Endothelial cell of umbilical vein (primary cell): ENCODE data around the gene MINK1. TPM values are rescaled to one million over a fixed set of nuclear protein-coding genes. Genes with fewer than 3 reads are reported as not detected.

Experiments
- BruUV-seq: library from RNA; stranded (reverse); fragments of 400-500 nt; replicated peaks from 2 replicates; lab custom pipeline; 2021; lab: Mats Ljungman, UMichigan
- CTCF ChIA-PET: fragments of 300-600, 350-600 bp; sonication (Branson Sonifier 250); formaldehyde crosslinking; loops from one replicate; lab custom pipeline; 2021; ENCODE audit warnings: antibody characterized with exemption, inconsistent platforms; lab: Charles Lee
- POLR2A ChIA-PET: fragments of 300-600, 350-600 bp; sonication (Branson Sonifier 250); formaldehyde crosslinking; loops from one replicate; lab custom pipeline; 2021; ENCODE audit warnings: antibody characterized with exemption, inconsistent platforms; lab: Charles Lee
- DNase-seq: peaks from one replicate; pipeline ENCODE4 v3.0.0-alpha.2; 2011; ENCODE audit warnings: low read depth, low spot score
- FAIRE-seq: peaks from 2 replicates; lab custom pipeline; 2011; peaks lifted over from hg19 to GRCh38; lab: Jason Lieb, UNC
- H2AFZ ChIP-seq: 2 replicates; pipeline ENCODE4 v1.6.0; 2012; ENCODE audit warnings: low read depth, low read length, control low read depth, inconsistent platforms
- H3K27ac ChIP-seq: 2 replicates; pipeline ENCODE4 v1.5.1; 2011; ENCODE audit warnings: low read depth, mild to moderate bottlenecking, control low read depth, low read length, moderate library complexity; ENCODE audit not compliant: insufficient read depth
- H3K27me3 ChIP-seq, 2 experiments: 2 replicates each; pipeline versions ENCODE4 v1.6.0 to v1.6.1; 2011; ENCODE audit warnings: low read length in 2 of 2, mixed read lengths in 1 of 2; ENCODE audit not compliant: control insufficient read depth in 2 of 2, insufficient read depth in 2 of 2
- H3K36me3 ChIP-seq, 2 experiments: 2 replicates in 1 of 2; 3 replicates in 1 of 2; pipeline ENCODE4 v1.5.1; 2011; ENCODE audit warnings: low read length in 2 of 2, mild to moderate bottlenecking in 1 of 2, moderate library complexity in 1 of 2; ENCODE audit not compliant: control insufficient read depth in 2 of 2, insufficient read depth in 2 of 2; ENCODE audit errors: extremely low read depth in 1 of 2
- H3K4me1 ChIP-seq: 3 replicates; pipeline ENCODE4 v1.5.1; 2011; ENCODE audit warnings: mild to moderate bottlenecking, low read length; ENCODE audit not compliant: control insufficient read depth, insufficient read depth; ENCODE audit errors: extremely low read depth
- H3K4me2 ChIP-seq: 2 replicates; pipeline ENCODE4 v1.6.1; 2011; ENCODE audit warnings: low read length, control low read depth, mixed read lengths; ENCODE audit not compliant: insufficient read depth
- H3K4me3 ChIP-seq, 3 experiments: fragments of 200-600 bp in 1 of 3; sonication (generic), shearing (Covaris generic) in 1 of 3; replicated peaks in 1 of 3; 2 replicates each; pipeline ENCODE4 v1.5.1; 2011 to 2016; ENCODE audit warnings: control low read depth in 3 of 3, low read length in 3 of 3, mild to moderate bottlenecking in 2 of 3, inconsistent platforms in 1 of 3, low read depth in 1 of 3, moderate library complexity in 1 of 3; ENCODE audit not compliant: insufficient read depth in 1 of 3
- H3K79me2 ChIP-seq: 2 replicates; pipeline ENCODE4 v1.6.0; 2012; ENCODE audit warnings: low read length, inconsistent platforms; ENCODE audit not compliant: control insufficient read depth, insufficient read depth
- H3K9ac ChIP-seq: replicated peaks from 2 replicates; pipeline ENCODE3; 2011; ENCODE audit warnings: low read length, control low read depth; ENCODE audit not compliant: insufficient read depth; ENCODE audit errors: extremely low read depth
- H3K9me1 ChIP-seq: replicated peaks from 3 replicates; pipeline ENCODE4 v1.6.0; 2011; ENCODE audit warnings: mild to moderate bottlenecking, low read length; ENCODE audit not compliant: control insufficient read depth, insufficient read depth; ENCODE audit errors: extremely low read depth
- H3K9me3 ChIP-seq: replicated peaks from 2 replicates; pipeline ENCODE4 v1.5.1; 2012; ENCODE audit warnings: low read length, inconsistent platforms; ENCODE audit not compliant: control insufficient read depth, insufficient read depth
- H4K20me1 ChIP-seq: replicated peaks from 2 replicates; pipeline ENCODE3; 2011; ENCODE audit warnings: mild to moderate bottlenecking, low read length; ENCODE audit not compliant: control insufficient read depth, insufficient read depth; ENCODE audit errors: extremely low read depth
- EZH2 ChIP-seq: IDR thresholded peaks from 2 replicates; pipeline ENCODE4 v1.6.1; 2012; ENCODE audit warnings: borderline replicate concordance, low read depth, mild to moderate bottlenecking, moderate library complexity, low read length, inconsistent platforms; ENCODE audit not compliant: severe bottlenecking
- FOS ChIP-seq: IDR thresholded peaks from 2 replicates; pipeline ENCODE4 v1.6.1; 2011; ENCODE audit warnings: mild to moderate bottlenecking, low read length, moderate library complexity, borderline replicate concordance; ENCODE audit not compliant: insufficient read depth
- GATA2 ChIP-seq: IDR thresholded peaks from 2 replicates; pipeline ENCODE4 v1.7.0; 2011; ENCODE audit warnings: low read depth, mild to moderate bottlenecking, moderate library complexity, mixed read lengths, low read length; ENCODE audit not compliant: insufficient read length, insufficient read depth
- JUN ChIP-seq: IDR thresholded peaks from 2 replicates; pipeline ENCODE4 v1.6.1; 2011; ENCODE audit warnings: borderline replicate concordance, low read depth; ENCODE audit not compliant: insufficient read length, insufficient read depth
- MYC ChIP-seq: IDR thresholded peaks from one replicate; pipeline ENCODE4 v1.6.1; 2011; ENCODE audit warnings: mild to moderate bottlenecking, low read depth, low read length
- POLR2A ChIP-seq: IDR thresholded peaks from 2 replicates; pipeline ENCODE4 v1.6.1; 2012; ENCODE audit warnings: low read depth, mild to moderate bottlenecking, control low read depth, low read length
- POLR2AphosphoS5 ChIP-seq: IDR thresholded peaks from 2 replicates; pipeline ENCODE4 v1.6.1; 2012; ENCODE audit warnings: low read depth, mild to moderate bottlenecking, control low read depth, low read length, moderate library complexity; ENCODE audit not compliant: insufficient read depth
- dilution Hi-C: fragments of 300-500 bp; cut with MboI; formaldehyde crosslinking; loops from one replicate; pipeline ENCODE4 v1.15.0; 2019; ENCODE audit warnings: low sequenced_read_pairs; ENCODE audit not compliant: extremely low pct_ligation_motif_present
- intact Hi-C: fragments of 100-400 bp; cut with micrococcal nuclease; formaldehyde crosslinking; loops from one replicate; pipeline ENCODE4 v1.10.0; 2022
- polyA plus RNA-seq, 4 experiments: library from polyadenylated mRNA; depleted of rRNA in 3 of 4; stranded (reverse) in 3 of 4; unstranded in 1 of 4; fragments of >200 nt; gene quantifications; 2 replicates each; pipeline versions ENCODE4 v1.2.1 to v1.2.3, GENCODE V29; 2011 to 2012; ENCODE audit warnings: missing spikeins in 1 of 4
- total RNA-seq: library from RNA; stranded (reverse); gene quantifications from 2 replicates; pipeline ENCODE4 v1.2.3, GENCODE V29; 2021
- TF ChIP-seq, protein P1 (sequence below), 2 donors: IDR thresholded peaks; 1 replicate in 1 of 2; 2 replicates in 1 of 2; pipeline ENCODE4 v1.5.1; 2011; ENCODE audit warnings: low read length in 2 of 2, mild to moderate bottlenecking in 2 of 2, moderate library complexity in 2 of 2, control low read depth in 1 of 2, inconsistent platforms in 1 of 2, low read depth in 1 of 2; ENCODE audit not compliant: insufficient read depth in 1 of 2; ENCODE audit errors: extremely low read depth in 1 of 2
- TF ChIP-seq, protein P2 (sequence below): IDR thresholded peaks from 2 replicates; pipeline ENCODE4 v1.6.1; 2011; ENCODE audit not compliant: insufficient read depth, insufficient read length

MINK1 gene
- total and polyA plus RNA-seq, 2 donors (not counting 3 experiments of a cell fraction or from before 2014, with no cell fraction given) = 53.6 to 89.4 TPM

DNA sequence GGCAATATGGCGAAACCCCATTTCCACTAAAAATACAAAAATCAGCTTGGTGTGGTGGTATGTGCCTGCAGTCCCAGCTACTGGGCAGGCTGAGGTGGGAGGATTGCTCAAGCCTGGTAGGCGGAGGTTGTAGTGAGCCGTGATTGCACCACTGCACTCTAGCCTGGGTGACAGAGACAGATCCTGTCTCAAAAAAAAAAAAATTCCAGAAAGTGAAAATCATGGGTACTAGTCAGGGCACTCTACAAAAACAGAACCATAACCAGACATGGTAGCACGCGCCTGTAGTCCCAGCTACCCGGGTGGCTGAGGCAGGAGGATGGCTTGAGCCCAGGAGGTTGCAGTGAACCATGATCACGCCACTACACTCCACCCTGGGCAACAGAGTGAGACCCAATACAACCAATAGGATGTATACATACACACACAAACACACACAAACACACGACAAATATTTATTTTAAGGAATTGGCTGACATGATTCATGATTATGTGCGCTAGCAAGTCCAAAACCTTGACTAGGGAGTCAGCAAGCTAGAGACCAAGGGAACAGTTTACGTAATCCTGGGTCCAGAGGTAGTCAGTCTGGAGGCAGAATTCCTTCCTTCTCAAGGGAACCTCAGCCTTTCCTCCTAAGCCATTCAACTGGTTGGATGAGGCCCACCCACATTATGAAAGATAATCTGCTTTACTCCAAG, 87.4 kb downstream of the MINK1 start:
- no peak overlapping the region for H2AFZ ChIP-seq
- H4K20me1 ChIP-seq = no peaks in the 10 kb centered on the region
- no TSS peak for BruUV-seq
- TF ChIP-seq, protein P1, sequence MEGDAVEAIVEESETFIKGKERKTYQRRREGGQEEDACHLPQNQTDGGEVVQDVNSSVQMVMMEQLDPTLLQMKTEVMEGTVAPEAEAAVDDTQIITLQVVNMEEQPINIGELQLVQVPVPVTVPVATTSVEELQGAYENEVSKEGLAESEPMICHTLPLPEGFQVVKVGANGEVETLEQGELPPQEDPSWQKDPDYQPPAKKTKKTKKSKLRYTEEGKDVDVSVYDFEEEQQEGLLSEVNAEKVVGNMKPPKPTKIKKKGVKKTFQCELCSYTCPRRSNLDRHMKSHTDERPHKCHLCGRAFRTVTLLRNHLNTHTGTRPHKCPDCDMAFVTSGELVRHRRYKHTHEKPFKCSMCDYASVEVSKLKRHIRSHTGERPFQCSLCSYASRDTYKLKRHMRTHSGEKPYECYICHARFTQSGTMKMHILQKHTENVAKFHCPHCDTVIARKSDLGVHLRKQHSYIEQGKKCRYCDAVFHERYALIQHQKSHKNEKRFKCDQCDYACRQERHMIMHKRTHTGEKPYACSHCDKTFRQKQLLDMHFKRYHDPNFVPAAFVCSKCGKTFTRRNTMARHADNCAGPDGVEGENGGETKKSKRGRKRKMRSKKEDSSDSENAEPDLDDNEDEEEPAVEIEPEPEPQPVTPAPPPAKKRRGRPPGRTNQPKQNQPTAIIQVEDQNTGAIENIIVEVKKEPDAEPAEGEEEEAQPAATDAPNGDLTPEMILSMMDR (IDR thresholded peaks at IDR 0.05; ENCODE audit: extremely low read depth in 1 of 2, insufficient read depth in 1 of 2, low read depth in 1 of 2, low read length in 2 of 2) = no peak
- TF ChIP-seq POLR2A = no peak
- TF ChIP-seq MYC = no peak
- no peak for TF ChIP-seq JUN
- no peak for TF ChIP-seq FOS
- TF ChIP-seq, protein P2, sequence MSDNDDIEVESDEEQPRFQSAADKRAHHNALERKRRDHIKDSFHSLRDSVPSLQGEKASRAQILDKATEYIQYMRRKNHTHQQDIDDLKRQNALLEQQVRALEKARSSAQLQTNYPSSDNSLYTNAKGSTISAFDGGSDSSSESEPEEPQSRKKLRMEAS = no peak
- TF ChIP-seq EZH2 = no peak
- no peak for TF ChIP-seq POLR2AphosphoS5
- TF ChIP-seq GATA2 = no peak
- no peak overlapping the region for H3K4me3 ChIP-seq
- POLR2A ChIA-PET = no interaction called here
- DNase-seq (no peak), FAIRE-seq (no peak)
- CTCF ChIA-PET = interaction anchor here (4.3 kb wide), 1 partner anchor 11 kb away, joined by 24 read pairs; no protein-coding TSS in a partner anchor
- no peaks in the 10 kb centered on the region for H3K79me2 ChIP-seq
- H3K27me3 ChIP-seq = no peaks in the 10 kb centered on the region
- no peak overlapping the region for H3K9ac ChIP-seq
- H3K36me3 ChIP-seq = no peaks in the 10 kb centered on the region
- H3K4me1 ChIP-seq = no peaks in the 10 kb centered on the region
- no peak overlapping the region for H3K27ac ChIP-seq
- H3K9me3 ChIP-seq = no peaks in the 10 kb centered on the region
- no peaks in the 10 kb centered on the region for H3K9me1 ChIP-seq
- H3K4me2 ChIP-seq = no peak overlapping the region
- intact Hi-C loops (no loop called here), dilution Hi-C loops (no loop called here)
